Ovary (tissue), 3 donors: Measurements from ENCODE around the gene HCFC2.

Experiments used
- CTCF ChIP-seq, 3 donors: fragments of 450-650 bp in 2 of 3; fragments of 200-600 bp in 1 of 3; IDR thresholded peaks; one replicate each; pipeline versions ENCODE4 v1.5.1 to v1.8.0; 2016 to 2022; ENCODE audit warnings: antibody characterized with exemption in 3 of 3, mild to moderate bottlenecking in 1 of 3
- POLR2A ChIP-seq: fragments of 450-650 bp; IDR thresholded peaks from one replicate; pipeline ENCODE4 v1.6.1; 2017; ENCODE audit warnings: antibody characterized with exemption, mild to moderate bottlenecking, moderate library complexity
- donor health status: DM: no; HTN: no; CAD: no.

GRCh38 chr12:104122298-104122697, 58.0 kb downstream of the HCFC2 start:
- TF ChIP-seq CTCF (IDR thresholded peaks at IDR 0.05), result no peak
- TF ChIP-seq POLR2A, result no peak
